Mucosa of gallbladder (tissue), 1 donor: ENCODE results near the gene UPK3A. TPM values are rescaled to one million over a fixed set of nuclear protein-coding genes. Genes with fewer than 3 reads are reported as not detected.
A peak's percentile ranks its signal among the peaks of the same experiment; 100 is the strongest.
"Not testable (repeated sequence)": the region's sequence is repeated elsewhere in the genome, so short reads cannot be mapped to it uniquely, and the experiment has no call there.

Source experiments
- DNase-seq: peaks from one replicate; pipeline ENCODE4 v3.0.0-alpha.2; 2020; ENCODE audit warnings: low spot score
- total RNA-seq: library from RNA; stranded (reverse); gene quantifications from one replicate; pipeline ENCODE4 v1.2.1, GENCODE V29; 2021
- donor health status: DM: no; HTN: no; CAD: no.

Gene UPK3A
- total RNA-seq, 1 donor from 2014 or later: 0.40 TPM

DNA sequence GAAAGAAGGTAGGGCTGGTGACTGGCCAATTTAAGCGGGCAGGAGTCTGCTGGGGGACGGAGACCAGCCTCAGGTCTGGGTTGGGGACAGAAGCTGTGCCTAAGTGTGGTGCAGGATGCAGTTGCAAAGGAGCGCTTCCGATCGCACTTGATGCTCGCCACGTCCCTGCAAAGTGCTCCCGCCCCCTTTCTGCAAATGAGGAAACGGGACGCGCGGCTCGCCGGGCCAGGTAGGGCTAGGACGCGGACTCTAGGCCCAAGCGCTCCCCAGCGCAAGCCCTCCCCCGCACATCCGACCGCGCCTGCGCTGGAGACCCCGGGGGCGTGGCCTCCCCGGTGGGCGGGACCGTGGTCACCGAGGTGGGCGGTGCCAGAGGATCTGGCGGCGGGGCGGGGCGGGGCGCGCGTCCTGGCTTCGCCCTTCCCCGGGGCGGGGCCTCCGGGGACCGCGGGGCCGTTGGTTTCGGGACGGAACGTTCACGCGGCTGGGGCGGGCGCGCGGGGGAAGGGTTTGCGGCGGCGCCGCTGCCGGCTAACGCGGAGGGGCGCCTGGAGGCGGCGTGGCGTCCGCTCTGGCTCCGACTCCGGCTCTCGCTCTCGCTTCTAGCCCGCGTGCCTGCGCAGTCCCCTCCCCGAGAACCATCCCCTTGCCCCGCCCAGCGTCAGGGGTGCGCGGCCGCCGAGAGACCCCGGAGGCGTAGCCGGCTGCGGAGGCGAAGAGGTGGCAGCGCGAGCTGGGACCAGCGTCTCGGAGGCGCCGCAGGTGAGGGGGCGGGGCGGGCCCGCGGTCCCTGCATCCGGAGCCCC lies 24.9 kb downstream of the UPK3A start, which contains the start of gene FAM118A:
Gene FAM118A (plus strand): TSS at position 513 of the 806 bp plus-strand sequence. CDS start 12,446 bp downstream, outside the sequence.
- DNase-seq: peak; percentile 94

GRCh38 chr22:45310331-45310976 lies 25.7 kb downstream of the UPK3A start:
- no peak for DNase-seq

DNA sequence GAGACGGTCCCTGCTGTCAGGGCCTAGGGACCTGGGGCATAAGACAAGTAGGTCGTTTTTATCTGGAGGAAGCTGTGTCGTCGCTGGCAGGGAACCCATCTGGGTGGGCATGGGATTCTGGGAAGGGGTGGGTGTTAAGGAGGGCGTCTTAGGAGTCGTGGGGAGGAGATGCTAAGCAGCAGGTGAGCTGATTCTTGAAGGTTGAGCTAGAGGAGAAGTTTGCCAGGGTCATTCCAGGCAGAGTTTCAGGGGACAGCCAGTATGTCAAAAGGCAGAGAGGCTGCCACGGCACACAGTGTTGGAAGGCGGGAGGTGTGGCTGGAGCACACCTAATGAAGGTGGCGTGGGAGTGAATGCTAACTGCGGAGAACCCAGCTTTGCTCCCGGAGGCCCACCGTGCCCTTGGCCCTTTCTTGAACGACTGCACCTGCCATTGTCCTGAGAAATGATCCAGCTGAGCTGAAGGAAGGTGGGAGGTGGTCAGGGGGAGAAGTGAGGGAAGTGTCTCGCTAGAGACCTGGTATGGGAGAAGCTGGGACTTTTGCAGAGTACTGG lies 26.3 kb downstream of the UPK3A start:
- no peak for DNase-seq

DNA sequence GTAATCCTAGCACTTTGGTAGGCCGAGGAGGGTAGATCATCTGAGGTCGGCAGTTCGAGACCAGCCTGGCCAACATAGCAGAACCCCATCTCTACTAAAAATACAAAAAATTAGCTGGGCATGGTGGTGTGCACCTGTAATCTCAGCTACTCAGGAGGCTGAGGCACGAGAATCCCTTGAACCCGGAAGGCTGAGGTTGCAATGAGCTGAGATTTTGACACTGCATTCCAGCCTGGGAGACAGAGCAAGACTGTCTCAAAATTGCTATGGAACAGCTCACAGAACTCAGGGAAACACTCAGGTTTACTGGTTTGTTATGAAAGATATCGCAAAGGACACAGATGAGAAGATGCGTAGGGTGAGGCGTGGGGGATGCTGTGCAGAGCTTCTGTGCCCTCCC lies 27.7 kb downstream of the UPK3A start:
- no peak for DNase-seq

GRCh38 chr22:45312856-45313255 lies 28.1 kb downstream of the UPK3A start:
- DNase-seq: no peak

GRCh38 chr22:45314054-45314721 lies 29.4 kb downstream of the UPK3A start:
- no peak for DNase-seq

GRCh38 chr22:45314786-45315185 lies 30.0 kb downstream of the UPK3A start:
- DNase-seq: no peak

- DNase-seq: no peak
Measured at GRCh38 chr22:45316796-45317526, 32.2 kb downstream of the UPK3A start.

DNA sequence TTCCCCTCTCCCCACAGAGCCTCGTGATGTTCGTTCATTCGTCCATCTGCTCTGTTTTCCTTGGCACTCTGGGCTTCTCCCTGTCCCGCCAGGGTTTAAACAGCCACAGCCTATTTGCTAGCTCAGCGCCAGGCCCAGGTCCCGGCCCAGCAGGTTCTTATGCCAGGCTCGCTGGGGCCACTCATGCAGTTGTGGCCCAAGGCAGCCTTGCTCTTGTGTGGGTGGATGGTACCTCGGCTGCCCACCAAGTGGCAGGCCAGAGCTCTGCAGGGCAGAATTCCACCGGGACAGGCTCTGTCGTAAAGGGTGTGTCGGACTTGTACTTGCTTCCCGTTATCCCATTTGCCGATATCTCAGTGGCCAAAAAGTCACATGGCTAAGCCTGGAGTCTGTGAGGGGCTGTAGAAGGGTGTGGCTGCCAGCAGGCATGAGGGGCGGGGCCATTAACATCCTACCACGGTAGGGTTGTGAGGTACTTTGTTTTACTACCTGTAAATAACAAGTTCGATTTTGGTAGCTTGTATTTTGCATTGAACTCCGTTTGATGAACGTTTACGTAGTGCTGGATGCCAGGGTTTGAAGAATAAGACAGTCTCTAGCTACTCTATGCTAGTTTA lies 32.9 kb downstream of the UPK3A start:
- DNase-seq: no peak

DNA sequence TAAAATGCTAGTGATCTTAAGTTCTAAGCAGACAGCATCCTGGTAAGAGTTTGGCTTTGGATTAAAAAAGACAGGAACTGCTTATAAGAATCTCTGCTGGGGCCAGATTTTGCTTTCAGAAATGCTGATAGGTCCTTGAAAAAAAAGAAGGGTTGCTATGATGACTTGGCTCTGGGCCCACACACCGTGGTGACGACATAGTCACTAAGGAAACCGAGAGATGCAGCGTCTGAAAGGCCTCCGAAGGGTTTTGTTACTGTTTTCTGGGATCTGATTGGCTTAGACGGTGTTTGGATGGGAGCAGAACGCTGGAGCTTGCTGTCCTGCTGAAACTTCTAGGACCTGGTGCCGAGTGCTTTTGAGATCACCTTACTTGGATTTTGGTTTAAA lies 33.4 kb downstream of the UPK3A start:
- DNase-seq: peak; percentile 87

DNA sequence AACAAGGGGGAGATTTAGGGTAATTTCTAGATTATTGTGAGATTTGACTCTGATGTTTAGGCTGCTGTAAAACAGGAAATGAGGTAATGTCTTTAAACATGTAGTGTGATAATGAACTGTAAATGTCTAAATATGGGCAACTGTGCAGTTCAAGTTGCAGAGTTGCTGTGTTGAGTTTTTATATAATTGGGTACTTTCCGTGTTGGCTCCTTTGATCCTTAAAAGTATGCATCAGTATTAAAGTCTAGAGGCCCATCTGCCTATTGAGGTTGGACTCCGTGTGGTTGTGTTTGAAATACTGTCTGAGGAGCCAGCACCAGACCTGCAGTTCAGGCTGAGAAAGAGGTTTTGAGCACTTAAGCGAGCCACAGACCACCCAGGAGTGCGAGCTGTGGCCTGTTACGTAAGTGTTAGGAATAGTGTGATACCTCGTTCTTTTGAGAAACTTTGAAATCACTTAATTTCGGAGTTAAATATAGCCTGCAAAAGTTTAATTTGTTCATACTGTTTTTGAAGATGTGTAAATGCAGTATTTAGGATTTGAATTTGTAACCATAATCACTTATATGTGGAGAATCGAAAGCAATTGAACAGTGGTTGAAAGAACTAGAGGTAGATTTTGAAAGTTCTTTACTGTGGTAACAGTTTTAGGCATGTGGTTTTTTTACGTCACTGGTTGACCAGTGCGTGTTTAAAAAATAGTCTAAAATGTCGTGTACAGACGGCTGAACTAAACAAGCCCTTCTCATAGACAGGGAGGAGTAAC lies 34.0 kb downstream of the UPK3A start:
- no peak for DNase-seq

DNA sequence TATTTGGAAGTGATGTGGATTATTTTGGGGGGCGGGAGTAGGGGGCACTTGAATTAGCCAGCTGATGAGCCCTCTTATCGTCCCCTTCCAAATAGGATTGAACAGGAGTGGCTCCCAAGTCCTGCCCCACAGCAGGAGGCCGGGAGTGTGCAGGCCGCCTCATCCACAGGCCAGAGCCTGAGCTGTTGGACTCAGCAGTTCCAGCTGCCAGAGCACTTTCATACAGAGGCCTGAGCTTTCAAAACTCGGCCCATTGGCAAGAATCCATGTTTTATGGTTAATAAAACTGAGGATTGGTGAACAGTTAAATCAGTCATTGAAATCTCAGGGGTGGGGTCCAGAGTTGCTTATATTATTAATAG lies 34.6 kb downstream of the UPK3A start:
- DNase-seq: no peak

GRCh38 chr22:45320357-45320976 lies 35.7 kb downstream of the UPK3A start:
- DNase-seq: peak; percentile 42

GRCh38 chr22:45321827-45322226 lies 37.1 kb downstream of the UPK3A start:
- no peak for DNase-seq

DNA sequence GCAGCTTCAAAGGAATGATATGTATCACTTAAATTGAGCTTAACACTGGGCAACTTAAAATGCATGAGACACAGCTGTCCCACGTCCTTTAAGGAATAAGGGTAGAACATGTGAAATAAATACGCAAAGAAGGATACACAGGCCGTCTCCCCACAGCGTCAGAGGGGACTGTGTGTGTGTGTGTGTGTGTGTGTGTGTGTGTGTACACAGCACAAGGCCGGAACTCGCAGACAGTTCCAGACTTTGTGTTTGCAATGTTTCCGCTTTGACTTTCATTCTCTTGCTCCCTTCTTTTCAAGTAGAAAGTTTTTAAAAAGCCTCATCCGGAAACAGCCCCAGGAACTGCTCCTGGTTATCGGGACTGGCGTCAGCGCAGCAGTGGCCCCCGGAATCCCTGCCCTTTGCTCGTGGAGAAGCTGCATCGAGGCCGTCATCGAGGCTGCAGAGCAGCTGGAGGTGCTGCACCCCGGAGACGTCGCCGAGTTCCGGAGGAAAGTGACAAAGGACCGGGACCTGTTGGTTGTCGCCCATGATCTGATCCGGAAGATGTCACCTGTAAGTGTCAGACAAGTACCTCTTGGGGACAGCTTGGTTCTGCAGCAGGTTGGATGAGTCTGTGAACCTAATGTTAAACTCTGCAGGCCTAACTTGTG lies 38.2 kb downstream of the UPK3A start:
- no peak for DNase-seq

DNA sequence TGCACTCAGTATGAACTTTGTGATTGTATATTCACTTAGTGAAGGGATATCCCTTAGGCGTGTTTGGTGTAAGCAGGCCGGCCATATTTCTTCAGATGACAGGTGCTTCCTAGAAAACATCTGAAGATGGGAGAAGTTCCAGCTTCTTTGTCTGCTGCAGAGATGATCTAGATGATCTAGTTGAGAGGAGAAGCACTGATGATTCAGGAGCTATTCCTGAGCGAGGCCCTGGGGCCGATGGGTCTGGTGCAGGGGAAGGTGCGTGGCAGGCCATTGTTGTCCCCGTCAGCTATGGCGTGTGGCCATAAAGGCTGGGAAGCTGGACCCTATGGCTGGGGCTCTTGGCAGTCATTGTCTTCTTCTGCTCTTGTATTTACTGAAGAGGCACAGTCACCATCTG lies 38.9 kb downstream of the UPK3A start:
- no peak for DNase-seq

- DNase-seq: no peak
Measured at GRCh38 chr22:45324311-45324711, 39.6 kb downstream of the UPK3A start.

DNA sequence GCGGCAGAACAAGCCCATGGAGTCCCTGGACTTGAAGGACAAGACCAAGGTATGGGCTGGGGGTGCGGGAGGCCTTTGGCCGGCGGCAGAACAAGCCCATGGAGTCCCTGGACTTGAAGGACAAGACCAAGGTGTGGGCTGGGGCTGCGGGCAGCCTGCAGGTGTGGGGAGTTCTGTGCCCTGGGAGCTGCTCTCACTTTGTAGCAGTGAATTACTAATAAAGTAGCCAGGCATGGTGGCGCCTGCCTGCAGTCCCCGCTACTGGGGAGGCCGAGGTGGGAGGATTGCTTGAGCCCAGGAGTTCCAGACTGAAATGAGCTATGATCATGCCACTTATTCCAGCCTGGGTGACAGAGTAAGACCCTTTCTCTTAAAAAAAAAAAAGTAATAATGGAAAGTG lies 43.5 kb downstream of the UPK3A start:
- not testable (repeated sequence) for DNase-seq

GRCh38 chr22:45328822-45329529 lies 44.2 kb downstream of the UPK3A start:
- no peak for DNase-seq
